HFFc6 (cell line): ENCODE results near the gene GBA2. TPM values are rescaled to one million over a fixed set of nuclear protein-coding genes. Genes with fewer than 3 reads are reported as not detected.

ENCODE experiments used
- DNase-seq: peaks from one replicate; pipeline ENCODE4 v3.0.0-alpha.2; 2018
- H3K27ac Mint-ChIP-seq: 2 replicates; pipeline ENCODE4 v1.8.0; 2020; ENCODE audit warnings: mild to moderate bottlenecking, mixed read lengths
- H3K27me3 Mint-ChIP-seq: 2 replicates; pipeline ENCODE4 v1.8.0; 2021; ENCODE audit warnings: mild to moderate bottlenecking, moderate library complexity, mixed read lengths; ENCODE audit not compliant: insufficient read depth
- H3K36me3 Mint-ChIP-seq: 2 replicates; pipeline ENCODE4 v1.8.0; 2021; ENCODE audit warnings: low read depth, mixed read lengths
- H3K4me1 Mint-ChIP-seq: 2 replicates; pipeline ENCODE4 v1.8.0; 2020; ENCODE audit warnings: low read depth, mixed read lengths
- H3K4me3 Mint-ChIP-seq: 2 replicates; pipeline ENCODE4 v1.8.0; 2020; ENCODE audit warnings: mild to moderate bottlenecking, moderate library complexity, mixed read lengths
- H3K9me3 Mint-ChIP-seq: 2 replicates; pipeline ENCODE4 v1.8.0; 2020; ENCODE audit warnings: mild to moderate bottlenecking, mixed read lengths
- CTCF ChIP-seq: fragments of 200-600 bp; sonication (generic); IDR thresholded peaks from 2 replicates; pipeline ENCODE4 v1.5.0; 2021; ENCODE audit warnings: antibody characterized with exemption, mild to moderate bottlenecking
- total RNA-seq, 6 experiments: library from RNA; stranded (reverse); fragmentation: NEBNext Ultra II Directional; extraction: Animal tissue kit (Norgen Biotek cat#: 25700); gene quantifications; 2 replicates in 1 of 6; 3 replicates in 5 of 6; pipeline ENCODE4 v1.2.3, GENCODE V29; 2021

The GBA2 gene
- total RNA-seq, 6 experiments from 2014 or later, result 22.9 to 25.7 (median 24.0) TPM

DNA sequence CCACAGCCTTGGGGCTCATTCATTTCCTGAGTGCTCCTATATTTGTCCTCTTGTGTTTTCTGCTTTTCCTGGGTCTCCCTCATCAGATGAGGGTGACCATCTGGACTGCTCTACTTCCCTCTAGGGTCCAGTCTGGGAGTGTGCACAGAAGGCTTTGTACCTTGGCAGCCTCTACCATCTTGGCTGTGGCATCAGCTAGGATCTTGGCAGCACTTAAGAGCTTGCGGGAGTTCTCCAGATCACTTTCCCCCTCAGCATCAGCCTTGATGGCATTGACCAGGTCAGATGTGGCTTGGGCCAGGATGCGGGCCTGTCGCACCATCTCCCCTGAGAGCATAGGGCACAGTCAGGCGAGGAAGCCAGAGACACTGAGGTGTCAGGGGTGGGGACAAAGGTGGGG is 32.8 kb downstream of the GBA2 start:
- peaks cover 2% of the 10 kb centered on the region for H3K27me3 Mint-ChIP-seq
- H3K4me1 Mint-ChIP-seq, result peaks cover 25% of the 10 kb centered on the region
- no peak for TF ChIP-seq CTCF
- DNase-seq, result peak; percentile 35
- peak overlapping the region; percentile 57; the same call in 1 of the 2 replicates for H3K27ac Mint-ChIP-seq
- H3K36me3 Mint-ChIP-seq, result peaks cover 58% of the 10 kb centered on the region
- no peaks in the 10 kb centered on the region for H3K9me3 Mint-ChIP-seq
- no peak overlapping the region for H3K4me3 Mint-ChIP-seq

DNA sequence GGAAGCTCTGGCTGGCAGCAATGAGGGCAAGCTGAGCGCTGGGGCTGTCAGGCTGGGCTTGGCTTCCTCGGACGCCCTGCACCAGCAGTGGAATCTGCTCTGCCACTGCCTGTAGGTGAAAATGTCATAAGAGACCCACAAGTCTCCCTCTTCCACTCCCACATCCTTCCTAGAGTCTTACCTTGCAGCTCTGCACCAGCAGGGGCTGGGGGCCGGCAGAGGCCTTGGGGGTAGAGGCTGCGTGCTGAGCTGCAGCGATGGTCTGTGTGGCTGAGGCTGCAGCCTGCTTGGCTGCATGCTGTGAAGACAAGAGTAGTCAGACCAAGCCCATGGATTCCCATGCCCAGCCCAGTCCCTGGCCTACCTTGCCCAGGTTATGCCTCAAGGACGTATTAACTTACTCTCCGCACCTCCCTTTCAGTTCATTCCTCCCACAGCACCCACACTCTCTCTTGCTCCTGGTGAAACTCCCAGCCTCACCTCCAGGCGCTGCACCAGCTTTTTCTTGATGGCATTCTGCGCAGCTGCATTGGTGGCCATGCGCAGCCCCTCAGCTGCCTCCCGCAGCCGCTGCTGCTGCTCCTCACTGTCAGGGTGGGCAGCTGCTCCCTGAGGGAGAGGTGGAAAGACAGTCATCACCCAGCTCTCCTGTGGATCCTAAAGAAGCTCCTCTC is 34.3 kb downstream of the GBA2 start:
- Mint-ChIP-seq H3K36me3 (peaks cover 65% of the 10 kb centered on the region), H3K4me1 (peaks cover 20% of the 10 kb centered on the region), H3K9me3 (no peaks in the 10 kb centered on the region), H3K4me3 (no peak overlapping the region), H3K27ac (peak overlapping the region; percentile 57), H3K27me3 (peaks cover 2% of the 10 kb centered on the region)
- TF ChIP-seq CTCF, result no peak
- no peak for DNase-seq

DNA sequence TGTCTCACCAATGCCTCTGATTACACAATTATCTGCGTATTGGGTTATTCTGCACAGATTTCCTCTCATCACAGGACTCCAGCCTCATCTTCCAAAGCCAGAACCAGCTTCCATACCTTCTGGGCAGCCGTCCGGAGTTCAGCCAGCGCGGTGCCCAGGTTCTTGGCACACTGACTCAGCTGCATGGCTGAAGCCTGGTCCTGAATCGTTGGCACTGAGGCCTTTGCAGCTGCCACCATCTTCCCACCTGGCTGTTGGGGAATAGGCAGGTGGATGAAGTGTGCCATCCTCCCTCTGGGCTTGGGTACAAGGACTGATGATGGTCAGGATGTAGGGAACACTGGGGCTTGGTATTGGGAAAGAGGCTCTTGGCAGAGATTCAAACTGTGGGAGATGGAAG is 34.9 kb downstream of the GBA2 start:
- Mint-ChIP-seq H3K27ac (peak overlapping the region; percentile 46), H3K4me1 (peaks cover 15% of the 10 kb centered on the region; the same call in 1 of the 2 replicates), H3K36me3 (peaks cover 61% of the 10 kb centered on the region), H3K27me3 (no peaks in the 10 kb centered on the region; the same call in none of the 2 replicates), H3K9me3 (no peaks in the 10 kb centered on the region), H3K4me3 (no peak overlapping the region)
- DNase-seq, result no peak
- TF ChIP-seq CTCF, result no peak

GRCh38 chr9:35713578-35713977 is 35.5 kb downstream of the GBA2 start:
- Mint-ChIP-seq H3K9me3 (no peaks in the 10 kb centered on the region), H3K4me1 (peaks cover 15% of the 10 kb centered on the region; the same call in 1 of the 2 replicates), H3K27ac (no peak overlapping the region; the same call in 1 of the 2 replicates), H3K36me3 (peaks cover 65% of the 10 kb centered on the region), H3K4me3 (no peak overlapping the region), H3K27me3 (no peaks in the 10 kb centered on the region; the same call in none of the 2 replicates)
- DNase-seq, result no peak
- no peak for TF ChIP-seq CTCF

DNA sequence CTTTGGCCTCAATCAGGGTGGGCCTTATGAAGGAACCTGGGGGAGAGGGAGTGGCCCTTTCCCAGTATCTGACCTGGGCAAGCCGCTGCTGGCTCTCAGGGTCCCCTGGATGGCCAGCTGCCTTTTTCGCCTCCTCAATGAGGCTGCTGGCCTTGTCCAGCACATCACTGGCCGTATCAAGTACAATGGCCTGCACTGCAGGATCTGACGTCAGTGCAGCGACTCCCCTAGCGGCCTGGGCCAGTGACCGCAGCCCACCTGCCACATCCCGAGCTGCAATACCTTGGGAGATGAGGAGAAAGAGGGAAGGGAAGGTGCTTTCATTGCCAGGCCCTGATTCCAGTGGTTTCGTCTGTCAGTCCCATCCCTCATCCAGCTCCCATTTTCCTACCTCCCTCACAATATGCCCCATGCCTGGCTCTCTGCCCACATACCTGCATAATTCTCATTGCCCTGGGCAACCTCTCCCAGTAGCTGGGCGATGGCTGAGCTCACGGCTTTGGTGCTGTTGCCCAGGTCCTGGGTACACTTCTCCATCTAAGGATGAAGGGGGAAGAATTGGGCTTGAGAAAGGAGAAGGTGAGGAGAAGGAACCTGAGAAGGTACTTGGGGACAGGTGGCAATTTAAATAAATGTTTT is 36.1 kb downstream of the GBA2 start:
- Mint-ChIP-seq H3K36me3 (peaks cover 65% of the 10 kb centered on the region), H3K27ac (no peak overlapping the region), H3K9me3 (no peaks in the 10 kb centered on the region), H3K4me3 (no peak overlapping the region), H3K27me3 (no peaks in the 10 kb centered on the region; the same call in none of the 2 replicates), H3K4me1 (peaks cover 15% of the 10 kb centered on the region; the same call in 1 of the 2 replicates)
- no peak for DNase-seq
- no peak for TF ChIP-seq CTCF
